GOT3 (cell line): ENCODE measurements around the gene CREG2.

Experiments used
- DNase-seq: peaks from one replicate; lab custom pipeline; 2025; ENCODE audit warnings: mixed read lengths; lab: John Stamatoyannopoulos, UW

The CREG2 gene, protein sequence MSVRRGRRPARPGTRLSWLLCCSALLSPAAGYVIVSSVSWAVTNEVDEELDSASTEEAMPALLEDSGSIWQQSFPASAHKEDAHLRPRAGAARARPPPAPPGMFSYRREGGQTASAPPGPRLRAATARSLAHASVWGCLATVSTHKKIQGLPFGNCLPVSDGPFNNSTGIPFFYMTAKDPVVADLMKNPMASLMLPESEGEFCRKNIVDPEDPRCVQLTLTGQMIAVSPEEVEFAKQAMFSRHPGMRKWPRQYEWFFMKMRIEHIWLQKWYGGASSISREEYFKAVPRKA

GRCh38 chr2:101387151-101387834, at the start of gene CREG2:
TSS of gene CREG2 (minus strand) at chr2:101387503. CDS start at chr2:101387457, 46 bp downstream.
- DNase-seq = no peak

DNA sequence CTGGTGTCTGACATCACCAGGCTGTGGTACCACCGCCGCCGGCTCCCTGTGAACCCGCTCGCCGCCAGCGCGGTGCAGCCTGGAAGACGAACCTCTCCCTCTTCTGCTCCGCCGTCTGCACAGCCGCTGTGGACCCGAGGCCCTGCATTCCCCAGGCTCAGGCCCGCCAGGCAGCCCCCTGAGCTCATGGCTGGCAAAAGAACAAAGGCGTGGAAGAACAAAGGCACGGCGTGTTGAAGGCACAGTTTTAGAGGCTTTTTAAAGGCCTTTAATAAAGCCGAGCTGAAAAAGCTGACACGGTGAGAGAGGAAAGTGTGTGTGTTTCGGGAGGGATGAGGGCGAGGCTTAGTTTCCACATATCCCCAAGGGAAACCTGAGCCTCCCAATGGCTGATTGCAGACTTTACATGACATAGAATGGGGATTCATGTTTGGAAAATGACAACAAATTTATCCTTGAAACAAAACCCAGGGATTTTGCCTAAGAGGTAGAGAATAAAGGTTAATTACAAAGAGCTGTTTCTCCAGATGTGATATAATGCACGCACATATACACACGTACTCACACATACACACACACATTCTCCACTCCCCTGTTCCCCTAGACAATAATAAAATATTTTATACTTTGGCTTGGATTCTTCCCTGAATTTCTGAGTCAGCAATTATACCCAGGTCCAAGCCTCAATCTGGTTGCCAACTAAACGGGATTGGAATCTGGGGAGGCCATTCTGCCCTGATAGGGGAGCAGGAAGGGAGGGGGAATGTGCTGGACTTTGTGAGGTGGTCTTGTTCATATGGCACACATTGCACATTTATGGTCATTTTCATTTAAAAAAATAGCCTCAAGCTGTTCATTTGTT, 47.9 kb upstream of the CREG2 start:
- no peak for DNase-seq

GRCh38 chr2:101433465-101433864, 46.2 kb upstream of the CREG2 start:
- no peak for DNase-seq

GRCh38 chr2:101432411-101433181, 45.3 kb upstream of the CREG2 start:
- no peak for DNase-seq

DNA sequence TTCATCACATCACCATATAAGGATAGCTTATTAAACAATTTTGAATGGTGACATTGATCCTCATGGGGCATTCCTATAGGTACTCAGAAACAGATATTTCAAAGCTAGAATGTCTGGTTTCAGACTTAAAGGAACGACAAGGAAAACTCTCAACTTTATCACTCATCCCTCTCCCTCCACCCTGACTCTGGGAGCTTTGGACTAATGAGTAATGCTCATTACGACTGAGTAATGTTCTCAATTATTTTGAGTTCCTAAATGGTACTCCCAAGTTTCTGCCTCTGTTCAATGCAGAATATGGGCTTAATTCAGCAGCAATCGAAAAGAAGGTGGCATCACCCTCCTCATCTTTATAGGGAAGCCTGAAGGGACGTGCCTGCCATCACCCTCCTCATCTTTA, 44.2 kb upstream of the CREG2 start:
- DNase-seq = no peak

DNA sequence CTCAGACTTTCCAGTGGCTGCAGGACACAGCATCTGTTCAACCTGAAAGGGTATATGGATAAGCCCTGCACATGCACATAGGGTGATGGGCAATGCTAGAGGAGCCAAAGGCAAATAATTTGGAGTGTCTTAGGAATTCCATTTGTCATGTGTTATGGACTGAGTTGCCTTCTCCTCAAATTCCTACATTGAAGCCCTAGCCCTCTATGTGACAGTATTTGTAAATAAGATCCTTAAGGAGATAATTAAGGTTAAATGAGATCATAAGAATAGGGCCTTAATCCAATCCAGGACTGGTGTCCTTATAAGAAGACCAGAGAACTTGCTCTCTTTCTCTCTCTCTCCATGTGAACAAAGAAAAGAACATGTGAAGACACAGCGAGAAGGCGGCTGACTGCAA, 42.9 kb upstream of the CREG2 start:
- DNase-seq = no peak

DNA sequence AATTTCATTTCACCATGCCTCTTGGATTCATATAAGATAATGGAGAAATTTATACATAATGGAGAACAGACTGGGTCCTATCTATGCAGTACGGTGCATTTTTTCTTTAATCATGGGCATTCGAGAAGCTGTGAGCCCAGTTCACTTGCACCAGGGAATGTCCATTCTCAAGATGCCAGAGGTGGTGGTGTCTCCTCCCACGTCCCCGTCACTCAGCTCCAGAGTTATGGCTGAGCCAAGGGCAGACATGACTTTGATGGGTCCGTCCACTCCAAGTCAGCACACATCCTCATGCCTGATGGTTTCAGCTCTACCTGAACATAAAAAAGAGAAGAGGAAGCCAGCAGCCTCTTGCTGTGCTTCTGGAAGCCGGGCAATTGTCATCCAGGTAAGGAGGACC, 42.1 kb upstream of the CREG2 start:
- DNase-seq = no peak

DNA sequence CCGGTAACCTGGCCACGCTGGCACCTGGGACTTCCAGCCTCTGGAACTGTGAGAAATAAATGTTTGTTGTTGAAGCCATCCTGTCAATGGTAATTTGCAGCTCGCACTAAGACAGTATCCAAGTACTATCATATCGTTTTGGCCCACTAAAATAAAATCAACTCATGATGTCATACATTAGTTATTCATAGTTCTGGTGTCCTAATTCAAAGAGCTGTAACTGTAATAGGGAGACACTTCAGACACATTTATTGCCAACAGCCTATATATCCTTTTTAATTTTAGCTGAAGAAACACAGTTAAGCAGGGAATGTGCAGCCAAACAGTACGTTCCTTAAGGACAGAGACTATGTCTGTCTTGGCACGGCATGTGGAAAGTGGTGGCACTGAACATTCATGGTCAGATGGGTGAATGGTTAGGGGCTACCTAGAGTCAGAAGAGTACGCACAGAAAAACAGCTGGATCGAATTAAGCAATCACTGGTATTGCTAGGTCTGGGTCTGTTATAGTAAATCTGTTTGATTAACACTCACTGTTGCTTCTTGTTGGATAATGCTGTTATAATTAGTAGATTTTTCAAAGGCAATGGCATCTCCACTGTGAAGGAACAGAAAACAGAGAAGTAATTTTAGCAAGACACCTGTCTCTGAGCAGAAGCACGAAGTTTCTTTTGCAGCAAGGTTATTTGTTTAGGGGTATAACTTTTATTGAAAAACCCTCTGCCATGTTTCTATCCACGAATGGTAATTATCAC, 41.3 kb upstream of the CREG2 start:
- DNase-seq = no peak

- DNase-seq = no peak
Observed at GRCh38 chr2:101427743-101428142, 40.4 kb upstream of the CREG2 start.

DNA sequence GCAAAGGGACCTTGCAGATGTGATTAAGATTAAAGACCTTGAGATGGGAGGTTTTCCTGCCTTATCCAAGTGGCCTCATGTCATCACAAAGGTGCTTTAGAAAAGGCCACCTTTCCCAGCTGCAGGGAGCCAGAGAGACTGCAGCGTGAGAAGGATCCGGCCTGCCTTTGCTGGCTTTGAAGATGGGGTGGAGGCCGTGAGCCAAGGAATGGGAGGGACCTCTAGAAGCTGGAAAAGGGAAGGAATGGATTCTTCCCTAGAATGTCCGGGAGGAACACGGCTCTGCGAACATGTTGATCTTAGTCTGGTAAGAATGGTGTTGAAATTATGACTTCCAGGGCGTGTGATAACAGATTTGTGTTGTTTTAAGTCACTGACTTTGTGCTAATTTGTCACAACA, 39.9 kb upstream of the CREG2 start:
- DNase-seq = no peak

DNA sequence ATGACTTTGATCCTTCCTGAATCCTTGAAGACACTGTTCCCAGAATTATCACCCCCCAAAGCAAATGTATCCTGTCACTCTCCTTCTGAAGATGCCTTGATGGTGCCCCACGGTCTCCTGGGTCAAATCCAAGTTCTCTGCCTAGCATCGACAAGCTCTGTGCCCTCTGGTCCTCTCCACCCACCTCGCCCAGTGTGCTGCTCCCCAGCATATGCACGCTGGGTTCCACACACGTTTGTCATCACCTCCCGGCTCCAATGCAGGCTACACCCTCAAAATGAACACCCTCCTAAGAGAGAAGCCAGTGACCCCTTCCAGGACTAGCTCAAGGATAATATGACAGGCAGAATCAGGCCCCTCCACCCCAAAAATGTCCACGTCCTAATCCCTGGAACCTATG, 39.5 kb upstream of the CREG2 start:
- DNase-seq = no peak

- DNase-seq = no peak
Observed at GRCh38 chr2:101420623-101421022, 33.3 kb upstream of the CREG2 start.

GRCh38 chr2:101419096-101419663, 31.9 kb upstream of the CREG2 start:
- DNase-seq = no peak

GRCh38 chr2:101418460-101419095, 31.3 kb upstream of the CREG2 start:
- DNase-seq = no peak

DNA sequence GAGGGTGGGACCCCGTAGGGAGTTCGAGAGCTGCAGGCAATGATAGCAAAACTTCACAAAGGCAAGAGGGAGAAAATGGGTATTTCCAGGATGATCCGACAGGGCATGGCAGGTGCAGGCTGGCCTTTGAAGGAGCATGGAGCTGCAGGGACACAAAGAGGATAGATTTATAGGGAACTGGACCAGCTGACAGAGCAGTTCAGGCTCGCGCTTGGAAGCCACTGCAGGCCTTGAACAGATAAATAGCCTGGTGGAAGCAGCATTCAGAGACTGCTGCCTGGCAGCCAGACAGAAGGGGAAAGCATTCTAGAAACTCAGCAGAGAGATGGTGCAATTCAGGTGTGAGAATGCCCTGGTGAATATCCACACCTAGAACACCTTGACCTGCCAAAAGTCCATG, 29.3 kb upstream of the CREG2 start:
- DNase-seq = no peak

GRCh38 chr2:101415884-101416283, 28.6 kb upstream of the CREG2 start:
- no peak for DNase-seq

- DNase-seq = no peak
Observed at GRCh38 chr2:101415220-101415619, 27.9 kb upstream of the CREG2 start.

GRCh38 chr2:101412092-101412694, 24.9 kb upstream of the CREG2 start:
- no peak for DNase-seq

GRCh38 chr2:101410746-101411145, 23.4 kb upstream of the CREG2 start:
- DNase-seq = no peak

GRCh38 chr2:101410114-101410513, 22.8 kb upstream of the CREG2 start:
- no peak for DNase-seq
